ENCODE data around the gene DNAI4.

DNA sequence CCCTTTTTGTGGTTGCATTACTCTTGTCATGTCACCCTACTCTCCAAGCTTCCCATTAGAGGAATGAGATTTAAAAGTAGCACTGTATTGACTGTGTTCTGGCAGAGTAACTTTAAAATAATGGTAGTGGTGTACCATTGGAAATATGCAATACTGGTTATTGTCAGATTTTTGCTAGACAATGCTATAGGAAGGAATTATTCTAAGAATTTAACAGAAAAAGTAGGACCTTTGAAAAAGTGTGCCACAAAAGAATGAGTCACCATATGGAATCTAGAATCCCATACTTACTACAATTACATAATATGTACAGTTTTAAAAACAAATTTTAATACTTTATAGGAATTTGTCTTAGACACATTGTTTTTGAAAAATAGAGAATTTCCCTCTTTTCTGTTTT is 14.0 kb upstream of the DNAI4 start:
- TF ChIP-seq POLR2A (IDR thresholded peaks at IDR 0.05; ENCODE audit: low read depth, low read length), result no peak
- no peak for TF ChIP-seq POLR2AphosphoS5 (IDR thresholded peaks at IDR 0.05; ENCODE audit: low read depth, low read length)
- no peak for TF ChIP-seq TAF1 (IDR thresholded peaks at IDR 0.05; ENCODE audit: borderline replicate concordance, low read depth, low read length)

Data from GM12892 (cell line).